Activated CD8-positive, alpha-beta memory T cell treated with anti-CD3 and anti-CD28 coated beads for 24 hours (primary cell): ENCODE data around the gene CRADD.
"Not testable (repeated sequence)": the region's sequence is repeated elsewhere in the genome, so short reads cannot be mapped to it uniquely, and the experiment has no call there.

Experiments used
- DNase-seq: peaks from one replicate; pipeline ENCODE4 v3.0.0-alpha.2; 2020

CRADD gene

DNA sequence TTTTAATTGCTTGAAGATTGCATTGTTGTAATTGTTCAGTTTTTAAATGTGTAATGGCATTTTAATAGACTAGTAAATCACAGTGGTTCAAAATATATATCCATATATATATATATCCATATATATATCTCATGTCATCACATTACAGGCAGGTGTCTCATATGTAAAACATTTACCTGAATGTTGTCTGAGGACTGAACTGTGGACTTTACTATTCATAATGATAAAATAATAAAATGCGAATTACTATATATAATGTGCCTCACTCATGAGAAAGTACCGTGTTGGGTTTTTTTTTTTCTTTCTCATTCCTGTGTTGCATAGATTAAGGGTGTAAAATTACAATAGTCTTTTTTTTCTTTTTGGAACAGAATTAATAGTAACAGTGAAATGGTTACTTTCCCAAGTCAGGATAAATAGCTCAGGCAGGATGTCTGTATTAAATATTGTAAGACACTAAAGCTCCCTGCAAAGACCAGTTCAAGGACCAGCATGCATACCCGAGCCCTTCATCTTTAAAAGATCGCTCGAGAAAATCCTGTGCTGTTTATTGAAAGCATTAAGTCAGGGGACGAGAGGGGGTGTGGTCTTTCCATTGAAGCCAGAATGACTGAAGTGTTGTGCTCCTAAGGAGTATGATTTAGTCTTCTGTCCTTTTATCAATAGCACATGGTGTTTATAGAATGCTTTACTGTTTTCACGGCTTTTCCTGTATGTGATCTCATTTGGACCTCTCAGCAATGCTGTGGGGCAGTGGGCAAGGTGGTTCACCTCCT is 173.5 kb downstream of the CRADD start:
- DNase-seq, result no peak

DNA sequence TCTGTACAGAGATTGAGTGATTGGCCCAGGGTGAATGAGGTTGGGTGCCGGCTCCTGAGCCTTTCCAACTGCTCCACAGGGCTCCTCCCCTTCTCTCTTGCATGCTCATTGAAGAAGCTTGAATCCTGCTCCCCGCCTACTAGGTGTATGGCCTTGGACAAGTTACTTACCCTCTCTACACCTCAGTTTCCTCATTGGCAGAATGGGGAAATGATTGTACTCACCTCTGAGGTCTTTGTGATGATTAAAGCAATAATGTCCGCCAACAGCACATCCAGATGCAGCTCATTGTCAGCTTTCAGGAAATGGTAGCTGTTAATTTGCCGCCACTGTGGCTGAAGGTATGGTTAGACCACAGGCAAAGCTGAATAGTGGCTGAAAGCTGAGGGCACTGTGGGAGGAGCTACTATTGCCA is 174.1 kb downstream of the CRADD start:
- DNase-seq, result no peak

DNA sequence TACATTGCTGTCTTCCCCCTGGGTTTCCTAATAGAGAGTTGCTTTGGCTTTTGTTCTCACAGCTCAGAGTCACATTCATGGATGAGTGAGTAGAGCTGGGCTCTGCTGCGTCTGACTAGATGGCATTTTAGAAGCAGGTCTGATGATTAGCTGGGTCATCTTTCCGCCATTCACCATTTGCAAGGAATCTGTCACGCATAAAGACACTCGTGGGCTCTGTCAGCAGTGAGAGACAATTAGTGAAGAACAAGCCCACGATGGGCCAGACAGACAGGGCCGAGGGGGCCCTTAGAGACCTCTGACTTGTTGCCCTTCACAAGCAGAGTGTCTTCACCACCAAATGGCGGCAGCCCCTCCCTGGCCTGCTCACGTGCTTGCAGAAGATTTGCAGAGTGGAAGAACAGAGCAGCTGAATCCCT is 175.0 kb downstream of the CRADD start:
- DNase-seq, result no peak

DNA sequence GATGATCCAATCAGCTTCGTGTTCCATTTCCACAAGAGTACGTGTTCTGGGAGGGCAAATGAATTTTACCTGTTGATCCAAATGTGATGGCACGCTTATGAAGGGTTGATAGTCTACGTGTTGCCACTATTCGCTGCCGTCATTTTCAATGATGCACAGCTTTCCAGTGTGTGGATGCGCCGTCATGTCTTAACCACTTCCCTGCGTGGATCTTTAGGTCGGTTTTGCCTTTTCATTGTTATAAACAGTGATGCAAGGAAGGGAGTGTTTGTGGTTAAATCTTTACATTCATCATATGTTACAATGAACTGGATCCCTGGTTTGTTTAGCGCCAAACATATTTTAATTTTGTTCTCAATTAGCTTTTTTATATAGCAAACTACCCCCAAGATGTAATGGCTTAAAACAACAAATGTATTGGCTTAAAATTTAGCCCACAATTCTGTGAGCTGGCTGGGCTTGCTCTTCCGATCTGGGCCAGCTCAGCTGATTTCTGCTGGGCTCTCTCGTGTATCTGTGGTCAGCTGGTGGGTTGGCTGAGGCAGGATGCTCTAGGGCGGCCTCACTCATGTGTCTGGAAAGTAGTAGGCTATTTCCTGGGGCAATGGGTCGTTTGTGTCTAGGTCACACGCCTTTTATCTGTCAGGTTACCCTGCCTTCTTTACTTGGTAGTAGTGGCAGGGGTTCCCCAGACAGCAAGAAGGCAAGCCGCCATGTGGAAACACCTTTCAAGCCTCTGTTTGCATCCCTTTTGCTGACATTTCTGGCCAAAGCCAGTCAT is 176.7 kb downstream of the CRADD start:
- no peak for DNase-seq

DNA sequence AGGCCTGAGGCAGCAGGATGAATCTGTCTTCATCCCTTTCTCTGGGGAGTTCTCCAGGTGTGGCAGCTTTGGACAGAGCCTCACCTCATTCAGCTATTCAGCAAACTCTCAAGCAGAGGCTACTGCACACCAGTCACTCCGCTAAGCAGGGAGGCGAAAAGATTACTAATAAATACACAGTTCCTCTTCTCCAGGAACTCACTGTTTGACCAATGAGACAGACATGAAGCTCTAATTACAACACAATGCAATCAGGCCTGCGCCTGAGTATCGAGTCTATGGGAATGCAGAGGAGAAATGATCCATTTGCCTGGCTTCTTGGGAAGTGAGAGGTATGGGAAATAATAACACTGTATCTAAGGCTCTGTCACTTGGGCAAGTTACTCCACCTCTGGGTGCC is 178.1 kb downstream of the CRADD start:
- DNase-seq, result no peak

DNA sequence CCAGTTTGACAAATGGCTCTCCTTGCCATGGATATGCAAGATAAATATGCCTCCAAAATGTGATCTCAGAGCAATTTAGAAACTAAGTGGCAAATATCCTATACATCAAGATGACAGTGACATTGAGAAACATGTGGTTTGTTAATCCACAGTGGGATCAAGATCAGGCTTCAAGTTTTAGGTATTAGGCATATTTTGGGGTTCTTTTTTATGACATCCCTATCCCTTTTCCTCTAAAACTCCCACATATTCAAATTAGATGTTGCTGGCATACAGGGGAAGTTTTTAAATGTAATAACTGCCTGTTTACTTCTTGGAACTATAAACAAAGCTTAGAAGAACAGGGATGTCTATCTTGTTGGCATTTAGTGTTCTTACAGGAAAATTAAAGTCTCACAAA is 179.4 kb downstream of the CRADD start:
- DNase-seq, result no peak

DNA sequence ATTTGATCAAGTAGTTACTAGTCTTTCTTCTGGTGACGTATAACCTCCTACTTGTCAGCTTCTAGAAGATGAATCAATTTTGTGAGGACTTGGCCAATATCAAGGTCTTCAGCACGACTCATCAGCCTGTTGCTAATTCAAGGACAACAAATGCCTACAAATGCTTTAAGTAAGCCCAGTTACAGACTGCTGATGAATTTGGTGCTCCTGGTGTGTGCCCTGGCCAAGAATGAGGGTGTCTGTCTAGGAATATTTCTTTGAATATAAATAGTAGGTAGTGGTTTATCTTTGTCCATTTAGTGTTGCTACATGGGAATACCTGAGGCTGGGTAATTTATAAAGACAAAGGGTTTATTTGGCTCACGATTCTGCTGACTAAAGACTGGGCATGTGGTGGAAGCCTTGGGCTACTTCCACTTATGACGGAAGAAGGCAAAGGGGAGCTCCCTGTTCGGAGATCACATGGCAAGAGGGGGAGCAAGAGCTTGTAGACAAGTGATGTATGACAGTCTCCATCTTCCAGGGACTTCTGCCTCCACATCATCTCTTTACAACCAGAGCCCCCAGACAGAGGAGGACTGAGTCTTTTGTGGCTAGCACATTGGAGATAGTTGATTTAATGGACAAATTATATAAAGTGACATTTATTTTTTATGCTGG is 180.2 kb downstream of the CRADD start:
- DNase-seq, result no peak

DNA sequence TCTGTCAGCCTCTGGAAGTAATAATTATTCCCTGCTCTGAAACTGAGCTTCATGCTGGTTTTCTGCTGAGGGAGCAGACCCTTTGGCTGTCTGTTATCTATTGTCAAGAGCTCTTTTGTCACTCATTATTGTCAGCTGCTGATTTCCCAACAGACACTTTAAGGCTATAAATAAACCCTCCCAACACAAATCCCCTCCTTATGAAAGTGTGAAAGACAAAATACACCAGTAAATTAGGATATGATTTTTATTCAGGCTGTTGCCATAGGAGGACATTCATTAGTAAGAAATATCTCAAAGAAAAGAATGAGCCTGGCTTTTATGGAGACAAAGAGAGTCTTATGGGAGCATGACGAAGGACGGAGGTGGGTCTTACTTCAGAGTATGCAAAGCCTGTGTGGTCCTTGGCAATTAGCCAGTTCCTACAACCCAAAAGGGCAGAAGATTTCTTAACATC is 180.8 kb downstream of the CRADD start:
- DNase-seq, result no peak

DNA sequence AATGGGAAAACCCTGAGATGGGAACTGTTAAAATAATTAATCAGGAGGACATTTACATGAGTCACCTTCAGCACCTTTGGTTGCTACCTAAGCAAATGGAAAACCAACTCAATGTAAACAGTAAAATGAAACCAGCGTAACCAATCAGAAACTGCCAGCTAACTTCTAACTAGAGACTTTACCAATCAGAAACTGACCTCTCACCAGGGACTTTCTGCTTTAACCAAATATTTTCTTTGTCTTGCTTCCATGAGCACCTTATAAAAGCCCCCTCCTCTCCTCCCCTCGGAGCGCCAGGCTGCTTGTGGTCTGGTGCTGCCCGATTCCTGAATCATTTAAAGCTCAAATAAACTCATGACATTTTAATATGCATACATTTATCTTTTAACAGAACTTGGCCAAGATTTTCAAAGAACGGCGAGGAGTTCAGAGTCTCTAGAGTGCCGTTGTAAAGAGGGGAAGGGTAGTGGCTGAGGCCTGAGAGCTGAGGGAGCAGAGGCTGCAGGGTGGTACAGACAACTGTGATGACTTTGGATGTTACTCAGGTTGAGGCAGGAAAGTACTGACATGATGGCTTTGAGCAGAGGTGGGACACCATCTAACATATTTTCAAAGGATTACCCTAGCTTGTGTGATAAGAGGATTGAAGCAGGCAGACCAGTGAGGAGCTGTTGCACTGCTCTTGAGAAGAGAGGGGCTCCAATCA is 183.6 kb downstream of the CRADD start:
- no peak for DNase-seq

DNA sequence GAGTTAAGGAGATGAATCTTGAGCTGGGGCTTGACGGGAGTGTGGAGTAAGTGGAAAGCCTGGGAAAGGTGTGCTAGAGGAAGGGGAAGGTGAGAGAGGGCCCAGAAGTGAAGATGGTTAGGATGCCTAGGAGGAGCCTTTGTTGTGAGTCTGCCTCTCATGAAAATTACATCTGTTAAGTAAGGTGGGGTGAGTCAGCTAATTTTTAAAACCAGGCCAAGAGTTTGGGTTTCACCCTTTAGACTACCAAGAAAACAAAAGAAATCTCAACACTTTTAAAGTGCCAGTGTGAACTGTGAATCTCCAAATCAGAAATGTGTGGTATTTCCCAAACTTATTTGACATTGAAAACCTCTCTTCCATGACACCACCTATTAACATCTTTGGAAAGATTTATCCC is 185.2 kb downstream of the CRADD start:
- no peak for DNase-seq

DNA sequence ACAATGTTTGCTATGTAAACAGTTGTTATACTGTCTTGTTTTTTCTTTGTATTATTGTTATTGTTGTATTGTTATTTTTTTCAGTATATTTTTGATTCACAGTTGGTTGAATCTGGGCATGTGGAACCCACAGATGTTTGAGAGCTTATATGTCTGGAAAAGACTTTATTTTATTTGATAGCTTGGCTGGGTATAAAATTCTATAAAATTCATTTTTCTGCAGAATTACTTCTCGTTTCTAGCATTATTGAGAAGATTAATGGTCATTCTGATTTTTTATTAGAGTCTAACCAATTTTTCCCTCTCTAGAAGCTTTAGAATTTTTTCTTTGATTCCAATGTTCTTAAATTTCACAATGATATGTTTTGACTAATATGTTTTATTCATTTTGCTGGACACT is 188.6 kb downstream of the CRADD start:
- DNase-seq, result no peak

DNA sequence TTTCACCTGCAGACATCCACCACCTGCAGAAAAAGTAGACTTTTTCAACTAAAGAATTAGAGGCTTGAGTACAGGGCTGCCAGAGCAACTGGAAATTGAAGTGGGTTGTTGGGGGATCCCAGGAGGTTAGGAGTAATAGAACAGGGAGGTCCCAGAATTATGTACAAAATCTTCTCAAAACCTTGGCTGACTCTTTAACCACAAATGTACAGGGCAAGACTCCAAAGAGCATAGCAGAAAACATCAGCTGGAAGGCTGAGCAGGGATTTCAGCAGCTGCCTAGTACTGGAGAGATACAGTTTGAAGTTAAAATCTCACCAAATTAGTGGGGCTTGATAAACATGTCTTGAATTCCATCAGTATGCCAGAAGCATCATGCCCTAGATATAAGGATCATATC is 191.6 kb downstream of the CRADD start:
- DNase-seq, result no peak

DNA sequence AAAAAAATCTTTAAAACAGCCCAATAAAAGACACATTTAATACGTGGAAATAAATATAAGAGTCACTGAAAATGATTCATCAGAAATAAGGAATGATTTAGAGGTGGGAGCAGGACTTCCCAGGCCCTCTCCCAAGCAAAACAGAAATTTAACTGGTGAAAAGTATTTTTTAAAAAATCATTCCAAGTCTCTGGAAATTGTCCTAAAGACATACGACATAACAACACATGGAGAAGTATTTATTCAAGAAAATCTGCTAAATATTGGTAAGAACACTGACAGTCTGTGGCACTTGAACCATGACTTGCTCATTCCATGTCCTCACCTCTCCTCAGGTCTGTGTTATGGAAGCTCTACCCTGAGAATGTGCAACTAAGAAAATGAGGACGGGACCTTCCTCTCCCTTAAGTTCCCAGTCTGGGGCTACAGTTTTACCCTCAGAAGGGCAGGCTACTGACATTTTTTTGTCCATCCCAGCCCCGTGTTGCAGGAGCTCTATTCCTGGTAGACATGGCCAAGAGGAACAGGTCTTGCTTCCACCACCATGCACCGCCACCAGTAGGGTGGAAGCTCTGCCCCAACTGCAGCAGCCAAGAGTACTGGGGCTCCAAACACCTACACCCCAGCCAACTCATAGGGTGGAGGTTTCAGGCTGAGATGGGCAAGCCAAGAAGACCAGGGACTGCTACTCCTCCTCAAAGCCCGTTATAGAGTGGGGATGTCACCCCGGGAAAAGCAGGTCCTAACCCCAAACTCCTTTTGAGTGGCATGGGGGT is 193.0 kb downstream of the CRADD start:
- no peak for DNase-seq

DNA sequence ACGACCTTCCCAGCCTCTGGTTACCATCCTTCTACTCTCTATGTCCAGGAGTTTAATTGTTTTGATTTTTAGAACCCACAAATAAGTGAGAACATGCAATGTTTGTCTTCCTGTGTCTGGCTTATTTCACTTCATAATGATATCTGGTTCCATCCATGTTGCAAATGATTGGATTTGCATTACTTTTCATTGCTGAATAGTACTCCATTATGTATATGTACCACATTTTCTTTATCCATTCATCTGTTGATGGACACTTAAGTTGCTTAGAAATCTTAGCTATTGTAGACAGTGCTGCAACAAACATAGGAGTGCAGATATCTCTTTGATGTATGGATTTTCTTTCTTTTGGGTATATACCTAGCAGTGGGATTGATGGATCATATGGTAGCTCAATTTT is 194.4 kb downstream of the CRADD start:
- not testable (repeated sequence) for DNase-seq

DNA sequence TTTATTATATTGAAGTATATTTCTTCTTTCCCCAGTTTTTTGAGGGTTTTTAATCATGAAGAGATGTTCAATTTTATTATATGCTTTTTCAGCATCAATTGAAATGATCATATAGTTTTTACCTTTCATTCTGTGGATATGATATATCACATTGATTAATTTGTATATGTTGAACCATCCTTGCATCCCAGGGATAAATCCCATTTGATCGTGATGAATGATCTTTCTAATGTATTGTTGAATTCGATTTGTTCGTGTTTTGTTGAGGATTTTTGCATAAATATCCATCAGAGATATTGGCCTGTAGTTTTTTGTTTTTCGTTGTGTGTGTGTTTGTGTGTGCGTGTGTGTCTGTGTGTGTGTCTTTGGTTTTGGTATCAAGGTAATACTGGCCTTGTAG is 196.4 kb downstream of the CRADD start:
- no peak for DNase-seq

DNA sequence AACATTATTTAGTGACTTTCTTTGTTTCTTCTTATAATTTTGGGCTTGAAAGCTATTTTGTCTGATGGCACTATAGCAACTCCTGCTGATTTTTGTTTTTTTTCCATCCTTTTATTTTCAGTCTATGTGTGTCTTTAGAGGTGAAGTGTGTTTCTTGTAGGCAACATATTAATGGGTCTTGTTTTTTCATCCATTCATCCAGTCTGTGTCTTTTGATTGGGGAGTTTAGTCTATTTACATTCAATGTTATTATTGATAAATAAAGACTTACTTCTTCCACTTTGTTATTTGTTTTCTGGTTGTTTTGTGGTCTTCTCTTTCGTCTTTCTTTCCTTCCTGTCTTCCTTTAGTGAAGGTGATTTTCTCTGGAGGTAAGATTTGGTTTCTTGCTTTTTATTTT is 198.0 kb downstream of the CRADD start:
- DNase-seq, result no peak

DNA sequence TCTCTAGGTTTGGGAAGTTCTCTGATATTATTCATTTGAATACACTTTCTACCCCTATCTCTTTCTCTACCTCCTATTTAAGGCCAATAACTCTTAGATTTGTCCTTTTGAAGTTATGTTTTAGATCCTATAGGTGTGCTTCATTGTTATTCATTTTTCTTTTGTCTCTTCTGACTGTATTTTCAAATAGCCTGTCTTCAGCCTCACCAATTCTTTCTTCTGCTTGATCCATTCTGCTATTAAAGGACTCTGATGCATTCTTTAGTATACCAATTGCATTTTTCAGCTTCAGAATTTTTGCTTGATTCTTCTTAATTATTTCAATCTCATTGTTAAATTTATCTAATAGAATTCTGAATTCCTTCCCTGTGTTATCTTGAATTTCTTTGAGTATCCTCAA is 199.2 kb downstream of the CRADD start:
- no peak for DNase-seq

DNA sequence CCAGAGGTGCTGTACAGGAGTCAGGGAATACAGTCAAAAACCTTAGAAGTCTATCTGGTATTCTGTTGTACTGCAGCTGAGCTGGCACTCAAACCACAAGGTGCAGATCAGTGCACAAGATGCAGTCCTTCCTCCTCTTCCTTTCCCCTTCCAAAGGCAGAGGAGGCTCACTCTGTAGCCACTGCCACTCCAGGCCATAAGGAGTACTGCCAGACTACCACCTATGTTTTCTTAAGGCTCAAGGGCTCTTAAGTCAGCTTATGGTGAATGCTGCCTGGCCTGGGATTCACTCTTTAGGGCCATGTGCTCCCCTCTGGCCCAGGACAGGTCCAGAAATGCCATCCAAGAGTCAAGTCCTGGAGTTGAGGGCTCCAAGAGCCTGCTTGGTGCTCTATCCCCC is 200.3 kb downstream of the CRADD start:
- DNase-seq, result no peak

DNA sequence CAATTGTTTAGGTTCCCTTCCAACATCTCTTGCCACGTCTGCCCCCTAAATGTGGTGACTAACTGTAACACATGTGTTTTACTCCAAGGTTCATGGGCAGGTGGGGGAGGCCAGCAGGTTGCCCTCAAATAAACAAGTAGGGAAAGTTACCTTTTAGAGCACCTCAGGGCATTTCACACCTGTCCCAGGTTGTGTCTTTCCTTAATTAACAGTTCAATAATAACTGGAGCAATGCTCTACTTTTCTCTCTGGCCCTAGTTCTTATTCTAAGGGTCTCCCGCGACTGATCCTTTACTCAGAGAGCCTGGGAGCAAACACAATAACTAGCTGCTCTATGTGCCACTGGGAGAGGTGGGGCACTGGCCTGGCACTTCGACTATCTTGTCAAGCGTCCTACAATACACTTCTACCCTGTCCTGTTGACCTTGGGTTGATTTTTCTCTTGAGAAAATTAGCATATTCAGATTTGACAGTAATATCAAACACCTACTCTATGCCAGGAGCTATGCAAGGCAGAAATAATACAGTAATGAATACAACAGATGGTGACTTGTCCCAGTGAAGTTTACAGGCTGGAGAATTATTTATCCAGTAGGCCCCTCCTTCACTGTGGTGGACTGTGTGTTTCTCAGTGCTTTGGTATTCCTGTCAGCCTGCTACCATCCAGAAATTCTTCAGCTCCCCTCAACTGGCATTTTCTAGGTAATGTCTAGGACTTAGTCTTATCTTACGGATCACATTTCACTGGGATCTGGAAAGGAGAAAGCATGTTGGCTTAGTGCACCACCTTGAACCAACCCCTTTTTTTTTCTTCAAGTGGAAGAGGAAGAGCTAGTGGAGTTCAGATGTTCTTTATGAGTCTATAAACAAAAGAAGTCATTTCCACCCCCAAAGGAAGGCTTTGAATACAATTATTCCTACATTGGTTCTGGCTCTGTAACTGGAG is 202.6 kb downstream of the CRADD start:
- DNase-seq, result no peak

DNA sequence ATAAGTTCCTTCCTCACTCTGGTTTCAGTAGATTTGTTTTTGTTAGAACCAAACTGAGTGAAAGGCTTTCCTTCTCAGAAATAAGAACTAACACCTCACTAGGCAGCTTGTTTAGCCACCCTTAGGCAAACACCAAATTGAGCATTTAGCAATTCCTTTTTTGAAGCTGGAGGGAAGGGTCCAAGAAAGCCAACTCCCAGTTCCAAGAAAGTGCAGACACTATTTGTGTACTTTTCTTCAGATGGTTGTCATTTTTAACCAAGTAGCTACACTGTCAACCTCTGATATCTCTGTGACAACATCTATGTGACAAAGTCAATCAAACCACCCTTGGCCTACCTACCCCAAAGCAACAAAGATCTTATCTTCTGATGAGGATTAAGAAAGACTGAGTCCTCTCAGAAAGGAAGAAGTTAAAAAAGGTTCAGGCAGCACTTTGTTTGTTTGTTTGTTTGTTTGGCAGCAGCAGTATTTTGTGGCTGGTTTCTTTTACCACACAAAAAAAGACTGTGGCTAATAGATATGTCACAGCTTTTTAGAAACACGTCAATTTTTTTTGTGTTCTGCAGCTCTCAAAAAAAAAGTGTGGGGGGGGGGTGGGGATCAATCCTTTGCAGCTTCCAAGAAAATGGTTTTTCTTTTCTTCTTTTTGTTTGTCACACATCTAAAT is 203.8 kb downstream of the CRADD start:
- DNase-seq, result no peak

DNA sequence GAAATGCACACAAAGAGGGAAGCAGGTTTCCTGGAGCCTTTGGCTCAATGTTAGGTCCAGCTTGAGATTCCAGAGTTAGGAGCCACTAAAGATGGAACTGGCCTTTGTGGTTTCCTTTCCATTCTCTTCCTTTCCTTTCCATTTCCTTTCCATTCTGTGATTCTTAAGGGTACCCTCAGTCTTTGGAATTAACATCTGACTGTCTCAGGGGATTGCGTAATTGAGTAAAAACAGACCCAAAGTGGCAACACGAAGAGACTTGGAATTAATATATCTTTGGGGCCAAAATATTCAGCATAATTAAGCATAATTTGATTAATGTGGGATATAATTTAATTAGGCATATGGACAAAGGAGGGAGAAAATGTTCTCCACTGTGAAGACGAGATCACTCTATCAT is 205.6 kb downstream of the CRADD start:
- DNase-seq, result no peak
